T1000 (cell line): ENCODE measurements around the gene CD164.
"Not testable (repeated sequence)": the region's sequence is repeated elsewhere in the genome, so short reads cannot be mapped to it uniquely, and the experiment has no call there.

Experiments
- DNase-seq: peaks from one replicate; lab custom pipeline; 2025; ENCODE audit warnings: mixed read lengths; lab: John Stamatoyannopoulos, UW

The CD164 gene

GRCh38 chr6:109374326-109374892 is 7.9 kb downstream of the CD164 start:
- DNase-seq, result no peak

DNA sequence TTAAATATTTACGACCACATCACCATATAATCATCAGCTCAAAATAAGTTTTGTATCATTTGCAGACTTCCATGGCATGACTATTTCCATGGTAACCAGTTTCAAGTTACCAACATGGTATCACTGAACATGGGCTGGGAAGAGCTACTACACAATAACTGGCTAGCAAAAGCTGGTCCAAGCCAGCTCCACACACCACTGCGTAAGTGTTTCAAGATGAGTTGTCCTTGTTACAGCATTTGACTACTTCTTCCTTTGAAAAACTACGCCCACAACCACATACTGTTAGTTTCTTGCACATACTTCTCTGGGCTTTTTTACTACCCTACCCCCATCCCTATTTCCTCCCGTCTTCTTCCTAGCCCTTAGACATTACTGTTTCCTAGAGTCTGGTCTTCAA is 8.5 kb downstream of the CD164 start:
- no peak for DNase-seq

DNA sequence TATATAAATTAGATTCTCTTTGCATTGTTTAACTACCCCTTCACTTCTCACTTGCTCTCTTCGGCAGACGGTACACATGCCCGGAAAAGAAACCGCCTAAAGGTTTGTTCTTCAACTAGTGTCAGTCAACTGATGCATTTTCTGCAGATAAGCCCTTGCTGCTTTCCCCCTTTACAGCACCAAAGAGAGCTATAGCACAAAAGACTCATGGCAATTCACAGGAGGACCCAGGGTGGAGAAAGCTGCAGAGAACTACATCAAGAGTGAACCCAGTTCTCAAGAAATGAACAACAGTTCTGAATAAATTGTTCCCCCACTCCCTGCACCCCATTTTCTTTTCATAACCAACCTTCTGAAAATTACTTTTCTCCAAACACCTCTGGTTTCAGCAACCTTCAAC is 8.9 kb downstream of the CD164 start:
- DNase-seq, result no peak

- DNase-seq, result no peak
These were observed 10.1 kb downstream of the CD164 start for GRCh38 chr6:109372130-109372529.

DNA sequence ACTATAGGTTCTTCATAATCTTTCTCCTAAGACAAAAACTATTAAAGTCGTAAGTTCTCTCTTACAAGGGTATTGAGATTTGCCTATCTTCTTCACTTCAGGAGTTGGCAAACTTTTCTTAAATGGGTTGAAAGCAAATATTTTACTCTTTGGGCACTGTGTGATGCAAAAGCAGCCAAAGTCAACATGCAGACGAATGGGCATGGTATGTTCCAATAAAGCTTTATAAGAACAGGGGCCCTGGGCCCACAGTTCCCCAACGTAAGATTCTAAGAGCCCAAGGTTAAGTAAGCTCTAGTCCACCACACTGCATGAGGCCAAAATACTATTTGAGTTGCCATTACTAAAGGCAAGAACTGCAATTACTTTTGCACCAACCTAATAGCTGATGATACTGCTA is 11.5 kb downstream of the CD164 start:
- no peak for DNase-seq

GRCh38 chr6:109370336-109370735 is 11.9 kb downstream of the CD164 start:
- no peak for DNase-seq

DNA sequence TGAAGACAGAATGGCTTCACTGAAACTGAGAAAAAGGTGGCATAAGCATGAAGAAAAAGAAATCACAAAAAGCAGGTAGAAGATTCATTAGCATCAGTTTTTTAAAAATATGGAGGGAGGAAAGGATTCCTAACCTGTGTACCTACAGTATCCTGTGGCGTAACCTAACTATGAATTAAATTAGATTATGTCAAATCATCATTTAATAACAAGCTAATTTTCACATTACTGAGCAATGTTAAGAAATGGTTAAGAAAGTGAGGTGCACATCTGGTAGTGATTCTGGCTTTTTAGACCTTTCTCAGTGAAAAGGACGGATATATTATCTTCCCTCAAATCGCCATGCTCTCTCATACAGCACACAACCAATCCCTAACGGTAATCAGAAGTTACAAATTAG is 12.5 kb downstream of the CD164 start:
- DNase-seq, result no peak

DNA sequence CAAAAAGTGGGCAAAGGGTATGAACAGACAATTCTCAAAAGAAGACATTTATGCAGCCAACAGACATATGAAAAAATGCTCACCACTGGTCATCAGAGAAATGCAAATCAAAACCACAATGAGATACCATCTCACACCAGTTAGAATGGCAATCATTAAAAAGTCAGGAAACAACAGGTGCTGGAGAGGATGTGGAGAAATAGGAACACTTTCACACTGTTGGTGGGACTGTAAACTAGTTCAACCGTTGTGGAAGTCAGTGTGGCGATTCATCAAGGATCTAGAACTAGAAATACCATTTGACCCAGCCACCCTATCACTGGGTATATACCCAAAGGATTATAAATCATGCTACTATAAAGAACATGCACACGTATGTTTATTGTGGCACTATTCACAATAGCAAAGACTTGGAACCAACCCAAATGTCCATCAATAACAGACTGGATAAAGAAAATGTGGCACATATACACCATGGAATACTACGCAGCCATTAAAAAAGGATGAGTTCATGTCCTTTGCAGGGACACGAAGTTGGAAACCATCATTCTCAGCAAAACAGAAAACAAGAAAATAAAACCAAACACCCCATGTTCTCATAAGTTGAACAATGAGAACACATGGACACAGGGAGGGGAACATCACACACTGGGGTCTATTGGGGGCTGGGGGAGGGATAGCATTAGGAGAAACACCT is 17.7 kb downstream of the CD164 start:
- not testable (repeated sequence) for DNase-seq

- no peak for DNase-seq
These were observed 18.5 kb downstream of the CD164 start for GRCh38 chr6:109363753-109364152.

DNA sequence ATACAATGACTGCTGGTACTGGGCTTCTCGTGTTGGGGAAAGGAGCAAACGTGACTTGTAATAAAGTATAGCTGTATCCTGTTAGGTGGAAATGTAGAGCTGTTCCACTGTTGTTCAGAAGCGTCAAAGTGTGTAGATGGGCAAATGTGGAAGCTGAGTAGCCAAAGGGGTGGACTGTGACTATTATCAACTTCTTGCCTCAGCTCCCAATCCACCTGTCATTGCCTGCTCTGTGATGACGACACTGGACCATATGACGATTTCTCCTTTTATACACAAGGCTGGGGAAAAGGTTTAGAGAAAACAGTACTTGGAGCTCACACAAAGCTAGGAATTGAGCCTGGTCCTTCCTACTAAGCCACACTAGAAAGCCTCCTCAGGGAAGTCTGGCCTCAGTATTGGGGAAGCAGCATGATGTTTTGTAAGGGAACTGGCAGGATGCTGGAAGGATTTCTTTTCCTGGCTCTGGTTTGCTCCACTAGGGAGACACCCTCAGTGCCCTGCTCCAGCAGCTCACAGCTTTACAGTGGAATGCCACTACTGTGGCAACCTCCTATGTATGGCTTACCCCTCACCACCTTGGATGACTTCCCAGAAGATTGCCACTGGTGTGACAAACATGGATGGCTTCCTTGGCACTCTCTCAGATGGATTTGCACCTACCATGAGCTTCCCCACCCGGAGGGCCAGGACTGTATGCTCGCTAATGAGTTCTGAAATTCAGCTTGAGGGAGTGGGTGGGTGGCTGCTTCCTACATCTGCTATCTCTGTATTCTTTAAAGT is 20.0 kb downstream of the CD164 start:
- DNase-seq, result no peak

DNA sequence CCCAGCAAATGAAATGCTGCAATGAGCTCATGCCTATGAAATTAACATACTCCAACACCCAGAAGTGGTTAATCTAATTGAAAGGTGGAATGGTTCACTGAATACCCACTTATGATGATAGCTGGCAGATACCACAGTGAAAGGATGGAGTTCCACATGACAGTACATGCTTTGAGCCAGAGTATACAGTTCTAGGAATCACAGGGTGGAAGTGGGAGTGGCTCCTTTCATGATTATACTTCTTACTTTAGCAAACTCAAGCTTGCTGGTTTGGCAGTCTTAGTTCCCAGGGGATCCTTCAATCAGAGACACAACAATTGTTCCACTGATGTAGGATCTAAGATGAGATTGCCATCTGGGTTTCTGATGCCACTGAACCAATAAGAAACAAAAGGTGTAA is 21.5 kb downstream of the CD164 start:
- no peak for DNase-seq

DNA sequence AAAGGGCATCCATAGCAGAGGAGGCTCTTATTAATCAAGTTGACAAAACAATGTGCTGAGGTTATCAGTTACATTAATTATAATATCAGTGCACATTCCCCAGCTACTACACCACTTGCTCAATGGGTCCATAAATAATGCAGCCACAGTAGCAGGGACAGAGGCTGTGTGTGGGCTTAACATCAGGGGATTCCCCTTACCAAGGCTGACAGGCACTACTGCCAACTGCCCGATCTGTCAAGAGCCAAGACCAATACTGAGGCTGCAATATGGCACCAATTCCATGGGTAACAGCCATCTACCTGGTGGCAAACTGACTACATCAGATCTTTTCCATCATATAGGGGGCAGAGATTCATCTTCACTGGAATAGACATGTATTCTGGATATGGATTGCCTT is 22.0 kb downstream of the CD164 start:
- DNase-seq, result no peak

- no peak for DNase-seq
These were observed 23.0 kb downstream of the CD164 start for GRCh38 chr6:109359248-109359647.

DNA sequence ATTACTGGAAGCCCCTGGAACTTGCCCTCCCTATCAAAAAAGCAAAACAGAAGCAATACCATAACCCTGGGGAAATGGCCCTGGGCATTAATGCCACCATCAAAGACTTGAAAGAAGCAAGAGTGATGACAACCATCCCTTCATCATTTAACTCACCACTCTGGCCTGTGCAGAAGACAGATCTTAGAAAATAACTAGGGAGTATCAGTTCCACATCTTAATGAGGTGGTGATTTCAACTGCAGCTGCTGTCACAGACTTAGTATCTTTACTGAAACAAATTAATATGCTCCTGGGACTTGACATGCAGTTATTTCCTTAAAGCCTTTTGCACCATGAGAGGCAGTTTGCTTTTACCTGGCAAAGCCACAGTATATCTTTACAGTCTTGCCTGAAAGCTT is 24.1 kb downstream of the CD164 start:
- no peak for DNase-seq

DNA sequence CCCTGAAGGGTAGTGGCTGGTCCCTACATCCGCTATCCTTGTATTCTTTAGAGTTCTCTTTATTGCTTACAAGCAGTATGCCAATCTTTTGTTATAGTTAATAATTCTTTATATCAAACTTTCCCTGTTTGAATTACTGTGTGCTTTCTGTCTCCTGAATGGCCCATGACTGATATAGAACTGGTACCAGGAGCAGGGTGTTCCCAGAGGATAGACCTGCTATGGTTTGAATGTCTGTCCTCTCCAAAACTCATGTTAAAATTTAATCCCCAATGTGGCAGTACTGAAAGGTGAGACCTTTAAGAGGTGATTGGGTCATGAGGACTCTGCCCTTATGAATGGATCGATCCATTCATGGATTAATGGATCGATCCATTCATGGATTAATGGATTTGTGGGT is 26.0 kb downstream of the CD164 start:
- no peak for DNase-seq

GRCh38 chr6:109351231-109352130 is 30.8 kb downstream of the CD164 start:
- no peak for DNase-seq

- no peak for DNase-seq
These were observed 32.8 kb downstream of the CD164 start for GRCh38 chr6:109349419-109349987.

DNA sequence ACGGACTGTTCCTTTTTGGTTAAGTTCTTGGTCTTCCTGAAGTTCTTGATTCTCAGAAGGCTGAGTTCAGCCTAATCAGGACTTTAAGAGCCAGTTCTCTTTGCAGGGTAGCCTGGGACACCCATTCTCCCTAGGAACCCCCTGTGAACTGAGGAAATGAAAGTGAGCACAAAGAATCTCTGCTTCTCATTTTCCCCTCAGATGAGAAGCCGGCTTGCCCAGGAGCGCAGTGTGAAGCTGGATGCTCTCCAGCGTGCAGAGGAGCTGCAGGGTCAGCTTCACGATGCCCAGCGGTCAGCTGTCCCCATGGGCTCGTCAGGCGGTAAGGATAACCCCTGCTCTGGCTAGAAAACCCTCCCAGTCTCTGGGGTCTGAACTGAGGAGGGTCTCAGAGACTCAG is 34.0 kb downstream of the CD164 start:
- DNase-seq, result no peak

- no peak for DNase-seq
These were observed 34.5 kb downstream of the CD164 start for GRCh38 chr6:109347779-109348178.

DNA sequence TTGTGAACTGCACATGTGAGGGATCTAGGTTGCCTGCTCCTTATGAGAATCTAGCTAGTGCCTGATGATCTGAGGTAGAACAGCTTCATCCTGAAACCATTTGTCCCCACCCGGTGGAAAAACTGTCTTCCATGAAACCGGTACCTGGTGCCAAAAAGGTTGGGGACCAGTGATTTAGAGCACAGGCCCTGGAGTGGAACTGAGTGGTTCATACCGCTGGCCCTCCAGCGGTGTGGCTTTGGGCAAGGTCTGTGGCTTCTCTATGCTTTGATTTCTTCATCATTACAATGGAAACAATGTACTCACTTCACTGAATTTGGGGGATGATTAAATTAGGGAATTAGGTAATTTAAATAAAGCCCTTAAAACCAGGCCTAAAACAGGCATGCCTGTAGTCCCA is 36.3 kb downstream of the CD164 start:
- DNase-seq, result no peak

- no peak for DNase-seq
These were observed 38.0 kb downstream of the CD164 start for GRCh38 chr6:109344226-109344625.

GRCh38 chr6:109343518-109343917 is 38.7 kb downstream of the CD164 start:
- DNase-seq, result no peak
